ENCODE measurements around the gene PLXDC2. TPM values are rescaled to one million over a fixed set of nuclear protein-coding genes. Genes with fewer than 3 reads are reported as not detected.

PLXDC2 gene
- total RNA-seq, 1 experiment from 2014 or later, result 0.20 TPM

DNA sequence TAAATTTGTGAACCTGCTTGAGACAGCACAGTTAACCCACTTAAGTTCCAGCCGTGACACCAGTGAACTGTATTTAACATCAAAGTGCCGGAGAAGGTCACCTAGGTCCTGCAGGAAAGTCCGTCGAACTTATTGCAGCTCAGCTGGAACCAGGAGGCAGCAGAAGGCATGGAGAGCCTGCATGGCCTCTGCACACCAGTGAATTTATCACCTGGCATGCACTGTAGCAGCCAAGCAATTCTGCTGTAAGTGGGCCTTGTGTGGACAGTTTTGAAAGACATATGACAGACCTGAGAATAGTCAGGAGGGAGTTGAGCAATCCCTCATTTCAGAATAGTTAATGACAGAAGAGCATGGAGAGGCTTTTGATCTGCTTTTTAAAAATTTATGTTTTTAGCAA is 108.8 kb downstream of the PLXDC2 start:
- intact Hi-C loops (cut with micrococcal nuclease), result no loop called here
- Histone ChIP-seq H3K27me3 (ENCODE audit: insufficient read depth, low read length) (no peaks in the 10 kb centered on the region), H3K9me2 (ENCODE audit: insufficient read depth) (no peaks in the 10 kb centered on the region), H3K4me2 (ENCODE audit: low read length) (no peak overlapping the region), H3K79me2 (ENCODE audit: insufficient read depth, low read length) (no peaks in the 10 kb centered on the region), H3K9ac (ENCODE audit: low read length) (no peak overlapping the region), H3K36me3 (ENCODE audit: control insufficient read depth in 1 of 2, insufficient read depth in 2 of 2, low read length in 2 of 2) (no peaks in the 10 kb centered on the region), H3K4me1 (ENCODE audit: control insufficient read depth in 1 of 2, insufficient read depth in 2 of 2, low read length in 2 of 2) (no peaks in the 10 kb centered on the region), H4K20me1 (ENCODE audit: insufficient read depth) (no peaks in the 10 kb centered on the region), H3K9me3 (ENCODE audit: control insufficient read depth in 1 of 2, insufficient read depth in 1 of 2, low read depth in 1 of 2, low read length in 2 of 2) (peaks cover 6 to 31% of the 10 kb centered on the region in 2 experiments; a peak in 2 of 4 replicates), H2AFZ (ENCODE audit: low read depth, low read length, poor library complexity, severe bottlenecking) (no peak overlapping the region), H3K27ac (ENCODE audit: low read depth, low read length) (no peak overlapping the region), H3K4me3 (replicated peaks in 1 of 2; ENCODE audit: low read depth in 1 of 2, low read length in 2 of 2) (no peak overlapping the region)
- BruUV-seq (replicated peaks), result no TSS peak
- no peak for TF ChIP-seq ZNF274 (IDR thresholded peaks at IDR 0.05; ENCODE audit: low read depth, low read length)
- no peak for TF ChIP-seq SIN3A (IDR thresholded peaks at IDR 0.05; ENCODE audit: low read depth)
- no peak for TF ChIP-seq ELF1 (IDR thresholded peaks at IDR 0.05; ENCODE audit: borderline replicate concordance, low read depth)
- no peak for TF ChIP-seq POLR2AphosphoS5 (IDR thresholded peaks at IDR 0.05; ENCODE audit: low read depth, low read length)
- no peak for TF ChIP-seq EGR1 (IDR thresholded peaks at IDR 0.05; ENCODE audit: low read depth)
- no peak for TF ChIP-seq CBX3 (IDR thresholded peaks at IDR 0.05; ENCODE audit: low read depth)
- no peak for TF ChIP-seq FOSL1 (IDR thresholded peaks at IDR 0.05; ENCODE audit: low read depth)
- TF ChIP-seq, protein P1, sequence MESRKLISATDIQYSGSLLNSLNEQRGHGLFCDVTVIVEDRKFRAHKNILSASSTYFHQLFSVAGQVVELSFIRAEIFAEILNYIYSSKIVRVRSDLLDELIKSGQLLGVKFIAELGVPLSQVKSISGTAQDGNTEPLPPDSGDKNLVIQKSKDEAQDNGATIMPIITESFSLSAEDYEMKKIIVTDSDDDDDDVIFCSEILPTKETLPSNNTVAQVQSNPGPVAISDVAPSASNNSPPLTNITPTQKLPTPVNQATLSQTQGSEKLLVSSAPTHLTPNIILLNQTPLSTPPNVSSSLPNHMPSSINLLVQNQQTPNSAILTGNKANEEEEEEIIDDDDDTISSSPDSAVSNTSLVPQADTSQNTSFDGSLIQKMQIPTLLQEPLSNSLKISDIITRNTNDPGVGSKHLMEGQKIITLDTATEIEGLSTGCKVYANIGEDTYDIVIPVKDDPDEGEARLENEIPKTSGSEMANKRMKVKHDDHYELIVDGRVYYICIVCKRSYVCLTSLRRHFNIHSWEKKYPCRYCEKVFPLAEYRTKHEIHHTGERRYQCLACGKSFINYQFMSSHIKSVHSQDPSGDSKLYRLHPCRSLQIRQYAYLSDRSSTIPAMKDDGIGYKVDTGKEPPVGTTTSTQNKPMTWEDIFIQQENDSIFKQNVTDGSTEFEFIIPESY (IDR thresholded peaks at IDR 0.05; ENCODE audit: extremely low read depth, insufficient replicate concordance, low read length), result no peak
- TF ChIP-seq JUND (IDR thresholded peaks at IDR 0.05), result no peak
- no peak for TF ChIP-seq ZFX (IDR thresholded peaks at IDR 0.05)
- no peak for TF ChIP-seq EZH2phosphoT487 (IDR thresholded peaks at IDR 0.05; ENCODE audit: borderline replicate concordance)
- TF ChIP-seq YY1 (IDR thresholded peaks at IDR 0.05; ENCODE audit: extremely low read depth, insufficient replicate concordance, low read depth, low read length), result no peak
- ChIA-PET CTCF (no interaction called here), RAD21 (ENCODE audit: low non-redundant PET in 1 of 2, low total read pairs in 2 of 2, uncharacterized antibody in 2 of 2, unreplicated experiment in 2 of 2) (no interaction called here), POLR2A (no interaction called here)
- DNase-seq (ENCODE audit: low read depth, low spot score) (no peak), ATAC-seq (no peak)

Measured in HCT116 (cell line).